Gastrocnemius medialis (tissue), 4 donors: ENCODE measurements around the gene FAM168A.

Source experiments
- CTCF ChIP-seq, 5 experiments: fragments of 450-650 bp in 3 of 5; fragments of 200-600 bp in 2 of 5; sonication (generic) in 2 of 5; IDR thresholded peaks in 4 of 5; conservative IDR thresholded peaks in 1 of 5; 1 replicate in 4 of 5; 2 replicates in 1 of 5; pipeline ENCODE4 v1.5.1; 2016 to 2019; ENCODE audit warnings: antibody characterized with exemption in 5 of 5, mild to moderate bottlenecking in 3 of 5, moderate library complexity in 3 of 5
- POLR2A ChIP-seq, 2 donors: fragments of 450-650 bp; IDR thresholded peaks; one replicate each; pipeline ENCODE4 v1.6.1; 2017; ENCODE audit warnings: antibody characterized with exemption in 2 of 2, mild to moderate bottlenecking in 2 of 2, moderate library complexity in 2 of 2

- TF ChIP-seq POLR2A (IDR thresholded peaks at IDR 0.05), result no peak
- no peak for TF ChIP-seq CTCF (IDR thresholded peaks at IDR 0.05 in 4 of 5, conservative IDR thresholded peaks at IDR 0.05 in 1 of 5)
Observed at GRCh38 chr11:73647459-73648100, 49.7 kb upstream of the FAM168A start.
